ENCODE measurements around the gene MLLT10. TPM values are rescaled to one million over a fixed set of nuclear protein-coding genes. Genes with fewer than 3 reads are reported as not detected.
A peak's percentile ranks its signal among the peaks of the same experiment; 100 is the strongest.
"Not testable (repeated sequence)": the region's sequence is repeated elsewhere in the genome, so short reads cannot be mapped to it uniquely, and the experiment has no call there.

Gene MLLT10
- total RNA-seq, 6 experiments from 2014 or later, result 21.8 to 25.2 (median 22.9) TPM

GRCh38 chr10:21531164-21531563, 2.9 kb upstream of the MLLT10 start:
- peaks cover 1% of the 10 kb centered on the region; the same call in 1 of the 2 replicates for H3K27me3 Mint-ChIP-seq (ENCODE audit: insufficient read depth)
- H3K4me3 Mint-ChIP-seq, result no peak overlapping the region
- H3K36me3 Mint-ChIP-seq (ENCODE audit: low read depth), result no peaks in the 10 kb centered on the region

GRCh38 chr10:21532694-21533466, 1.2 kb upstream of the MLLT10 start:
- Mint-ChIP-seq H3K27ac (peak overlapping the region; percentile 98), H3K9me3 (no peaks in the 10 kb centered on the region), H3K36me3 (ENCODE audit: low read depth) (no peaks in the 10 kb centered on the region), H3K27me3 (ENCODE audit: insufficient read depth) (no peaks in the 10 kb centered on the region), H3K4me1 (ENCODE audit: low read depth) (peaks cover 47% of the 10 kb centered on the region), H3K4me3 (peak overlapping the region; percentile 94)
- DNase-seq, result no peak
- TF ChIP-seq, protein P1, sequence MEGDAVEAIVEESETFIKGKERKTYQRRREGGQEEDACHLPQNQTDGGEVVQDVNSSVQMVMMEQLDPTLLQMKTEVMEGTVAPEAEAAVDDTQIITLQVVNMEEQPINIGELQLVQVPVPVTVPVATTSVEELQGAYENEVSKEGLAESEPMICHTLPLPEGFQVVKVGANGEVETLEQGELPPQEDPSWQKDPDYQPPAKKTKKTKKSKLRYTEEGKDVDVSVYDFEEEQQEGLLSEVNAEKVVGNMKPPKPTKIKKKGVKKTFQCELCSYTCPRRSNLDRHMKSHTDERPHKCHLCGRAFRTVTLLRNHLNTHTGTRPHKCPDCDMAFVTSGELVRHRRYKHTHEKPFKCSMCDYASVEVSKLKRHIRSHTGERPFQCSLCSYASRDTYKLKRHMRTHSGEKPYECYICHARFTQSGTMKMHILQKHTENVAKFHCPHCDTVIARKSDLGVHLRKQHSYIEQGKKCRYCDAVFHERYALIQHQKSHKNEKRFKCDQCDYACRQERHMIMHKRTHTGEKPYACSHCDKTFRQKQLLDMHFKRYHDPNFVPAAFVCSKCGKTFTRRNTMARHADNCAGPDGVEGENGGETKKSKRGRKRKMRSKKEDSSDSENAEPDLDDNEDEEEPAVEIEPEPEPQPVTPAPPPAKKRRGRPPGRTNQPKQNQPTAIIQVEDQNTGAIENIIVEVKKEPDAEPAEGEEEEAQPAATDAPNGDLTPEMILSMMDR (IDR thresholded peaks at IDR 0.05), result no peak

More at GRCh38 chr10:21531164-21531563, 2.9 kb upstream of the MLLT10 start:
- Mint-ChIP-seq H3K4me1 (ENCODE audit: low read depth) (peaks cover 51% of the 10 kb centered on the region), H3K9me3 (no peaks in the 10 kb centered on the region), H3K27ac (no peak overlapping the region)
- TF ChIP-seq, protein P1 (IDR thresholded peaks at IDR 0.05), result no peak
- DNase-seq, result no peak

GRCh38 chr10:21534280-21534586, 201 bp downstream of the MLLT10 start:
- no peak for DNase-seq
- TF ChIP-seq, protein P1 (IDR thresholded peaks at IDR 0.05), result no peak
- Mint-ChIP-seq H3K36me3 (ENCODE audit: low read depth) (peaks cover 5% of the 10 kb centered on the region; the same call in 1 of the 2 replicates), H3K4me1 (ENCODE audit: low read depth) (peaks cover 34% of the 10 kb centered on the region), H3K9me3 (no peaks in the 10 kb centered on the region), H3K4me3 (peak overlapping the region; percentile 88), H3K27me3 (ENCODE audit: insufficient read depth) (no peaks in the 10 kb centered on the region), H3K27ac (peak overlapping the region; percentile 65)

GRCh38 chr10:21534604-21535493, 817 bp downstream of the MLLT10 start:
- peak; percentile 62 for DNase-seq
- peaks cover 30% of the 10 kb centered on the region for H3K4me1 Mint-ChIP-seq (ENCODE audit: low read depth)
- TF ChIP-seq, protein P1 (IDR thresholded peaks at IDR 0.05), result 0 out of 2 replicates have a peak, but pooled peaks have one; percentile 14
- H3K27ac Mint-ChIP-seq, result peak overlapping the region; percentile 77
- H3K27me3 Mint-ChIP-seq (ENCODE audit: insufficient read depth), result no peaks in the 10 kb centered on the region
- H3K9me3 Mint-ChIP-seq, result no peaks in the 10 kb centered on the region
- H3K36me3 Mint-ChIP-seq (ENCODE audit: low read depth), result peaks cover 5% of the 10 kb centered on the region; the same call in 1 of the 2 replicates
- peak overlapping the region; percentile 88 for H3K4me3 Mint-ChIP-seq

DNA sequence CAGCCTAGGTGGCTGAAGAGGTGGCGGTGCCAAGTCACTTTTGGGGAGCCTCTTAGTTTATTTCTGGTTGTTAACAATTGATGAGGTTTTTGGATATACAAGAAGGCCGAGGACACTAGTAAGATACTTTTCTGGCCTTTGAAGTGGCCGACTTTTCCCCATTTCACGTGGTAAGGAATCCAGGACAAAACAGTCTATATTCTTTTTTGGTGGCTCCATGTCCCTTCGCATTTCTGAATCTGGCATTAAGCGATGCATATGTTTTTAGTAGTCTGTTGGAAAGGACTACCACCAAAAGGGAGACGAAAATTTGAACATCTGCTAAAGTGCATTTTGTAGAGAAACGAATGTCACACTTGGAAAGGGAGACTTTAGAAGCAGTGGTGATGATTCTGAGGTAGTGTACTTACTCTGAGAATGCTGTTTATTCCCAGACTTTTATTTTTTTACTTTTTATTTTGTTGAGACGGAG, 1.5 kb downstream of the MLLT10 start:
- H3K27ac Mint-ChIP-seq, result peak overlapping the region; percentile 77
- peak overlapping the region; percentile 88 for H3K4me3 Mint-ChIP-seq
- H3K27me3 Mint-ChIP-seq (ENCODE audit: insufficient read depth), result no peaks in the 10 kb centered on the region
- TF ChIP-seq, protein P1 (IDR thresholded peaks at IDR 0.05), result no peak
- peaks cover 30% of the 10 kb centered on the region for H3K4me1 Mint-ChIP-seq (ENCODE audit: low read depth)
- DNase-seq, result no peak
- no peaks in the 10 kb centered on the region for H3K9me3 Mint-ChIP-seq
- H3K36me3 Mint-ChIP-seq (ENCODE audit: low read depth), result peaks cover 5% of the 10 kb centered on the region; the same call in 1 of the 2 replicates

- DNase-seq; H3K36me3 Mint-ChIP-seq (ENCODE audit: low read depth); H3K27me3 Mint-ChIP-seq (ENCODE audit: insufficient read depth); H3K9me3 Mint-ChIP-seq: not testable (repeated sequence)
- peak overlapping the region; percentile 88 for H3K4me3 Mint-ChIP-seq
- H3K27ac Mint-ChIP-seq, result peak overlapping the region; percentile 77
- peaks cover 26% of the 10 kb centered on the region for H3K4me1 Mint-ChIP-seq (ENCODE audit: low read depth)
These were observed 1.9 kb downstream of the MLLT10 start for GRCh38 chr10:21535976-21536375.

All from HFFc6 (cell line).